ENCODE results near the gene PIPOX. TPM values are rescaled to one million over a fixed set of nuclear protein-coding genes. Genes with fewer than 3 reads are reported as not detected.

Gene PIPOX
- total and polyA plus RNA-seq, 2 of the 13 experiments (the other 11 are each of a cell fraction or from before 2014, with no cell fraction given), result 87.3 to 154 TPM

- peak; percentile 92 for TF ChIP-seq HNF4G (IDR thresholded peaks at IDR 0.05; ENCODE audit: borderline replicate concordance, low read depth, low read length)
- peak; percentile 96 for TF ChIP-seq HNF4G (CRISPR knock-in tag; IDR thresholded peaks at IDR 0.05; ENCODE audit: borderline replicate concordance, low read depth)
- no peak; the same call in 1 of the 2 replicates for TF ChIP-seq ZNF274 (CRISPR knock-in tag; IDR thresholded peaks at IDR 0.05)
- 0 out of 2 replicates have a peak, but pooled peaks have one; percentile 14 for TF ChIP-seq ZNF609 (CRISPR knock-in tag; IDR thresholded peaks at IDR 0.05; ENCODE audit: borderline replicate concordance)
- no peak for TF ChIP-seq ZNF549 (CRISPR knock-in tag; IDR thresholded peaks at IDR 0.05)
- TF ChIP-seq ZNF720 (CRISPR knock-in tag; IDR thresholded peaks at IDR 0.05), result no peak
- no peak for TF ChIP-seq SCMH1 (CRISPR knock-in tag; IDR thresholded peaks at IDR 0.05; ENCODE audit: borderline replicate concordance)
- no peak for TF ChIP-seq TRIM24 (CRISPR knock-in tag; IDR thresholded peaks at IDR 0.05)
- TF ChIP-seq NR2F1 (CRISPR knock-in tag; IDR thresholded peaks at IDR 0.05), result 0 out of 4 replicates have a peak, but pooled peaks of 1 of the 2 experiments have one; percentile 36
- peak; percentile 32; the same call in 1 of the 2 replicates for TF ChIP-seq KDM5A (IDR thresholded peaks at IDR 0.05; ENCODE audit: borderline replicate concordance, low read length)
- no peak for TF ChIP-seq ZNF446 (CRISPR knock-in tag; IDR thresholded peaks at IDR 0.05)
- TF ChIP-seq, protein P1, sequence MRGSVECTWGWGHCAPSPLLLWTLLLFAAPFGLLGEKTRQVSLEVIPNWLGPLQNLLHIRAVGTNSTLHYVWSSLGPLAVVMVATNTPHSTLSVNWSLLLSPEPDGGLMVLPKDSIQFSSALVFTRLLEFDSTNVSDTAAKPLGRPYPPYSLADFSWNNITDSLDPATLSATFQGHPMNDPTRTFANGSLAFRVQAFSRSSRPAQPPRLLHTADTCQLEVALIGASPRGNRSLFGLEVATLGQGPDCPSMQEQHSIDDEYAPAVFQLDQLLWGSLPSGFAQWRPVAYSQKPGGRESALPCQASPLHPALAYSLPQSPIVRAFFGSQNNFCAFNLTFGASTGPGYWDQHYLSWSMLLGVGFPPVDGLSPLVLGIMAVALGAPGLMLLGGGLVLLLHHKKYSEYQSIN (CRISPR knock-in tag; IDR thresholded peaks at IDR 0.05; ENCODE audit: borderline replicate concordance), result no peak
- peak; percentile 93 for TF ChIP-seq ZNF605 (CRISPR knock-in tag; IDR thresholded peaks at IDR 0.05)
- no peak for TF ChIP-seq DNMT3B (CRISPR knock-in tag; conservative IDR thresholded peaks at IDR 0.05)
- no peak for TF ChIP-seq CCAR2 (optimal IDR thresholded peaks at IDR 0.05; ENCODE audit: low read depth, low read length)
- no peak for TF ChIP-seq ZFP41 (CRISPR knock-in tag; IDR thresholded peaks at IDR 0.05; ENCODE audit: borderline replicate concordance)
- TF ChIP-seq ZNF230 (CRISPR knock-in tag; IDR thresholded peaks at IDR 0.05), result peak; percentile 76; the same call in 1 of the 2 replicates
- TF ChIP-seq GATAD2A (CRISPR knock-in tag; IDR thresholded peaks at IDR 0.05), result peak; percentile 71
- TF ChIP-seq, protein P2, sequence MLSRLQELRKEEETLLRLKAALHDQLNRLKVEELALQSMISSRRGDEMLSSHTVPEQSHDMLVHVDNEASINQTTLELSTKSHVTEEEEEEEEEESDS (CRISPR knock-in tag; IDR thresholded peaks at IDR 0.05; ENCODE audit: borderline replicate concordance), result 0 out of 2 replicates have a peak, but pooled peaks have one; percentile 34
- TF ChIP-seq HOXA5 (CRISPR knock-in tag; IDR thresholded peaks at IDR 0.05), result no peak
- TF ChIP-seq ZNF124 (CRISPR knock-in tag; IDR thresholded peaks at IDR 0.05), result 0 out of 2 replicates have a peak, but pooled peaks have one; percentile 37
- no peak for TF ChIP-seq PTBP1 (IDR thresholded peaks at IDR 0.05; ENCODE audit: low read depth, low read length, poor library complexity, severe bottlenecking)
Measured at GRCh38 chr17:29042679-29043538, at the start of gene PIPOX (continued).
